GM23338 (cell line): ENCODE results near the gene ALCAM. TPM values are rescaled to one million over a fixed set of nuclear protein-coding genes. Genes with fewer than 3 reads are reported as not detected.

ENCODE experiments used
- ATAC-seq: fragments of 200-7000 bp; cut with Tn5 transposase; 3 replicates; pipeline ENCODE4 v1.9.1; 2020
- DNase-seq: peaks from one replicate; pipeline ENCODE4 v3.0.0-alpha.2; 2015; ENCODE audit warnings: low spot score
- H2AFZ ChIP-seq: fragments of 200-600 bp; sonication (generic); 2 replicates; pipeline ENCODE4 v1.8.0; 2016; ENCODE audit warnings: antibody characterized with exemption, mild to moderate bottlenecking, moderate library complexity
- H3F3A ChIP-seq: fragments of 200-600 bp; sonication (generic); replicated peaks from 2 replicates; pipeline ENCODE4 v1.8.0; 2017; ENCODE audit warnings: antibody characterized with exemption, mixed run types, low read depth
- H3K27ac ChIP-seq: fragments of 200-600 bp; sonication (generic); 2 replicates; pipeline ENCODE4 v1.6.1; 2016; ENCODE audit warnings: low read depth
- H3K27me3 ChIP-seq: fragments of 200-600 bp; sonication (generic); 2 replicates; pipeline ENCODE4 v1.8.0; 2016; ENCODE audit warnings: mild to moderate bottlenecking, mixed run types, moderate library complexity; ENCODE audit not compliant: insufficient read depth
- H3K36me3 ChIP-seq: fragments of 200-600 bp; sonication (generic); 2 replicates; pipeline ENCODE4 v1.8.0; 2016; ENCODE audit warnings: mild to moderate bottlenecking; ENCODE audit not compliant: insufficient read depth
- H3K4me1 ChIP-seq: fragments of 200-600 bp; sonication (generic); 2 replicates; pipeline ENCODE4 v1.8.0; 2016; ENCODE audit warnings: mild to moderate bottlenecking, moderate library complexity; ENCODE audit not compliant: insufficient read depth
- H3K4me2 ChIP-seq: fragments of 200-600 bp; sonication (generic); 2 replicates; pipeline ENCODE4 v1.7.1; 2017; ENCODE audit warnings: mixed run types
- H3K4me3 ChIP-seq: fragments of 200-600 bp; sonication (generic); 2 replicates; pipeline ENCODE4 v1.6.1; 2016; ENCODE audit warnings: mixed run types
- H3K79me2 ChIP-seq: fragments of 200-600 bp; sonication (generic); replicated peaks from 2 replicates; pipeline ENCODE4 v1.8.0; 2017; ENCODE audit warnings: mild to moderate bottlenecking; ENCODE audit not compliant: insufficient read depth
- H3K9me2 ChIP-seq: fragments of 200-600 bp; sonication (generic); 2 replicates; pipeline ENCODE4 v1.8.0; 2017; ENCODE audit not compliant: insufficient read depth
- H4K20me1 ChIP-seq: fragments of 200-600 bp; sonication (generic); replicated peaks from 2 replicates; pipeline ENCODE4 v1.8.0; 2017; ENCODE audit warnings: mild to moderate bottlenecking; ENCODE audit not compliant: insufficient read depth
- H3K27ac Mint-ChIP-seq: 2 replicates; pipeline ENCODE4 v1.8.0; 2020; ENCODE audit warnings: inconsistent platforms, mild to moderate bottlenecking, moderate library complexity, mixed read lengths
- H3K27me3 Mint-ChIP-seq: 3 replicates; pipeline ENCODE4 v1.8.0; 2022; ENCODE audit warnings: low read depth, mild to moderate bottlenecking, moderate library complexity, mixed read lengths, inconsistent platforms; ENCODE audit not compliant: insufficient read depth, poor library complexity
- H3K36me3 Mint-ChIP-seq: 3 replicates; pipeline ENCODE4 v1.8.0; 2021; ENCODE audit warnings: low read depth, mild to moderate bottlenecking, inconsistent platforms, moderate library complexity, mixed read lengths
- H3K4me1 Mint-ChIP-seq: 3 replicates; pipeline ENCODE4 v1.8.0; 2020; ENCODE audit warnings: mild to moderate bottlenecking, inconsistent platforms, mixed read lengths
- H3K4me3 Mint-ChIP-seq: 3 replicates; pipeline ENCODE4 v1.8.0; 2021; ENCODE audit warnings: moderate library complexity, mild to moderate bottlenecking, inconsistent platforms, mixed read lengths
- H3K9me3 Mint-ChIP-seq: 3 replicates; pipeline ENCODE4 v1.8.0; 2020; ENCODE audit warnings: moderate library complexity, mild to moderate bottlenecking, inconsistent platforms, mixed read lengths
- CREB1 ChIP-seq: fragments of 250-450 bp; sonication (Bioruptor Pico); IDR thresholded peaks from 2 replicates; pipeline ENCODE4 v1.5.0; 2020; ENCODE audit warnings: low read depth, mild to moderate bottlenecking, moderate library complexity
- EZH2phosphoT487 ChIP-seq: fragments of 200-600 bp; sonication (generic); IDR thresholded peaks from one replicate; pipeline ENCODE4 v1.8.1; 2018; ENCODE audit warnings: antibody characterized with exemption; ENCODE audit not compliant: unreplicated experiment
- JUNB ChIP-seq: IDR thresholded peaks from one replicate; pipeline ENCODE4 v1.6.1; 2016; ENCODE audit warnings: antibody characterized with exemption; ENCODE audit not compliant: unreplicated experiment
- STAT1 ChIP-seq: IDR thresholded peaks from one replicate; pipeline ENCODE4 v1.6.1; 2016; ENCODE audit warnings: antibody characterized with exemption; ENCODE audit not compliant: unreplicated experiment
- ZNF114 ChIP-seq: fragments of 250-450 bp; sonication (Bioruptor Pico); IDR thresholded peaks from 2 replicates; pipeline ENCODE4 v1.5.0; 2020; ENCODE audit warnings: mild to moderate bottlenecking, moderate library complexity
- ZNF331 ChIP-seq: fragments of 250-450 bp; sonication (Bioruptor Pico); IDR thresholded peaks from 2 replicates; pipeline ENCODE4 v1.5.0; 2020; ENCODE audit warnings: low read depth, mild to moderate bottlenecking, moderate library complexity
- polyA plus RNA-seq: library from polyadenylated mRNA; unstranded; fragments of >200 nt; fragmentation: Nextera tagmentation; extraction: Ambion mirVana; gene quantifications from 2 replicates; pipeline ENCODE4 v1.2.1, GENCODE V29; 2016
- total RNA-seq: library from RNA; depleted of rRNA; stranded (reverse); fragments of >200 nt; shearing (Covaris generic); gene quantifications from 2 replicates; pipeline ENCODE4 v1.2.3, GENCODE V29; 2014
- TF ChIP-seq, protein P1 (sequence below): IDR thresholded peaks from 2 replicates; pipeline ENCODE4 v1.6.1; 2016; ENCODE audit warnings: antibody characterized with exemption
- TF ChIP-seq, protein P2 (sequence below): fragments of 250-450 bp; sonication (Bioruptor Pico); IDR thresholded peaks from 2 replicates; pipeline ENCODE4 v1.5.0; 2020; ENCODE audit warnings: mild to moderate bottlenecking, moderate library complexity
- TF ChIP-seq, protein P3 (sequence below): IDR thresholded peaks from one replicate; pipeline ENCODE4 v1.6.1; 2018; ENCODE audit warnings: antibody characterized with exemption; ENCODE audit not compliant: unreplicated experiment
- TF ChIP-seq, protein P4 (sequence below), 2 experiments: fragments of 200-600 bp in 1 of 2; sonication (generic) in 1 of 2; conservative IDR thresholded peaks; 2 replicates each; pipeline versions ENCODE4 v1.5.1 to v1.6.1; 2016 to 2017; ENCODE audit warnings: antibody characterized with exemption in 2 of 2, low read depth in 2 of 2, mild to moderate bottlenecking in 2 of 2, moderate library complexity in 1 of 2

ALCAM gene
- total and polyA plus RNA-seq, 2 experiments from 2014 or later, result 11.3 to 36.0 TPM

DNA sequence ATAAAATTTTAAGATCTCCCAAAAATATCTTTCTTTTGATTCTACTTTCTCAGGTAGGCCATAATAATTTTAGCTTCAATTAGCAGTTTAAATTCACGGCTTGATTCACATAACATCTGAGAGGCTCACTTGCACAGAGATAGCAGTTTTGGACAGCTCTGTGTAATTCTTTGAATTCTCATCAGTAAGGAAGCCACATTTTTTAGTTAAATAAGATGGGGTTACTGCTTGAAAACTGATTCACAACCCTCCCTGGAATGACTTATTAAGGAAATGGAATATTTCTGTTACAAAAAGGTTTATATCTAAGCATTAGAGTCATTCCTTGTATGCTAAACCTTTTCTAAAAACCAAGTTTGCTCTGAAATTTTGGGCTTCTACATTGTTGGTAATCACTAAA, 212.7 kb downstream of the ALCAM start (continued):
- TF ChIP-seq, protein P1, sequence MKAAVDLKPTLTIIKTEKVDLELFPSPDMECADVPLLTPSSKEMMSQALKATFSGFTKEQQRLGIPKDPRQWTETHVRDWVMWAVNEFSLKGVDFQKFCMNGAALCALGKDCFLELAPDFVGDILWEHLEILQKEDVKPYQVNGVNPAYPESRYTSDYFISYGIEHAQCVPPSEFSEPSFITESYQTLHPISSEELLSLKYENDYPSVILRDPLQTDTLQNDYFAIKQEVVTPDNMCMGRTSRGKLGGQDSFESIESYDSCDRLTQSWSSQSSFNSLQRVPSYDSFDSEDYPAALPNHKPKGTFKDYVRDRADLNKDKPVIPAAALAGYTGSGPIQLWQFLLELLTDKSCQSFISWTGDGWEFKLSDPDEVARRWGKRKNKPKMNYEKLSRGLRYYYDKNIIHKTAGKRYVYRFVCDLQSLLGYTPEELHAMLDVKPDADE, result no peak
- TF ChIP-seq EZH2phosphoT487, result no peak

GRCh38 chr3:105580296-105580965, 213.7 kb downstream of the ALCAM start:
- no peak overlapping the region for H3K4me2 ChIP-seq
- Mint-ChIP-seq H3K4me3 (no peak overlapping the region), H3K9me3 (peaks cover 6% of the 10 kb centered on the region; the same call in 1 of the 3 replicates), H3K4me1 (no peaks in the 10 kb centered on the region), H3K27ac (no peak overlapping the region), H3K36me3 (peaks cover 10% of the 10 kb centered on the region; the same call in 2 of the 3 replicates), H3K27me3 (peaks cover 2% of the 10 kb centered on the region)
- no peak overlapping the region for H3K4me3 ChIP-seq
- peaks cover 4% of the 10 kb centered on the region; the same call in 1 of the 2 replicates for H3K9me2 ChIP-seq
- no peak for DNase-seq
- H2AFZ ChIP-seq, result no peak overlapping the region
- no peaks in the 10 kb centered on the region for H3K79me2 ChIP-seq
- H4K20me1 ChIP-seq, result no peaks in the 10 kb centered on the region
- H3F3A ChIP-seq, result no peaks in the 10 kb centered on the region
- no peaks in the 10 kb centered on the region for H3K27me3 ChIP-seq
- H3K36me3 ChIP-seq, result no peaks in the 10 kb centered on the region
- ATAC-seq, result no peak
- no peak overlapping the region for H3K27ac ChIP-seq
- H3K4me1 ChIP-seq, result no peaks in the 10 kb centered on the region
- TF ChIP-seq CREB1 (CRISPR knock-in tag) (no peak), ZNF114 (no peak), EZH2phosphoT487 (no peak), JUNB (no peak), STAT1 (no peak), ZNF331 (no peak)
- TF ChIP-seq, protein P2, sequence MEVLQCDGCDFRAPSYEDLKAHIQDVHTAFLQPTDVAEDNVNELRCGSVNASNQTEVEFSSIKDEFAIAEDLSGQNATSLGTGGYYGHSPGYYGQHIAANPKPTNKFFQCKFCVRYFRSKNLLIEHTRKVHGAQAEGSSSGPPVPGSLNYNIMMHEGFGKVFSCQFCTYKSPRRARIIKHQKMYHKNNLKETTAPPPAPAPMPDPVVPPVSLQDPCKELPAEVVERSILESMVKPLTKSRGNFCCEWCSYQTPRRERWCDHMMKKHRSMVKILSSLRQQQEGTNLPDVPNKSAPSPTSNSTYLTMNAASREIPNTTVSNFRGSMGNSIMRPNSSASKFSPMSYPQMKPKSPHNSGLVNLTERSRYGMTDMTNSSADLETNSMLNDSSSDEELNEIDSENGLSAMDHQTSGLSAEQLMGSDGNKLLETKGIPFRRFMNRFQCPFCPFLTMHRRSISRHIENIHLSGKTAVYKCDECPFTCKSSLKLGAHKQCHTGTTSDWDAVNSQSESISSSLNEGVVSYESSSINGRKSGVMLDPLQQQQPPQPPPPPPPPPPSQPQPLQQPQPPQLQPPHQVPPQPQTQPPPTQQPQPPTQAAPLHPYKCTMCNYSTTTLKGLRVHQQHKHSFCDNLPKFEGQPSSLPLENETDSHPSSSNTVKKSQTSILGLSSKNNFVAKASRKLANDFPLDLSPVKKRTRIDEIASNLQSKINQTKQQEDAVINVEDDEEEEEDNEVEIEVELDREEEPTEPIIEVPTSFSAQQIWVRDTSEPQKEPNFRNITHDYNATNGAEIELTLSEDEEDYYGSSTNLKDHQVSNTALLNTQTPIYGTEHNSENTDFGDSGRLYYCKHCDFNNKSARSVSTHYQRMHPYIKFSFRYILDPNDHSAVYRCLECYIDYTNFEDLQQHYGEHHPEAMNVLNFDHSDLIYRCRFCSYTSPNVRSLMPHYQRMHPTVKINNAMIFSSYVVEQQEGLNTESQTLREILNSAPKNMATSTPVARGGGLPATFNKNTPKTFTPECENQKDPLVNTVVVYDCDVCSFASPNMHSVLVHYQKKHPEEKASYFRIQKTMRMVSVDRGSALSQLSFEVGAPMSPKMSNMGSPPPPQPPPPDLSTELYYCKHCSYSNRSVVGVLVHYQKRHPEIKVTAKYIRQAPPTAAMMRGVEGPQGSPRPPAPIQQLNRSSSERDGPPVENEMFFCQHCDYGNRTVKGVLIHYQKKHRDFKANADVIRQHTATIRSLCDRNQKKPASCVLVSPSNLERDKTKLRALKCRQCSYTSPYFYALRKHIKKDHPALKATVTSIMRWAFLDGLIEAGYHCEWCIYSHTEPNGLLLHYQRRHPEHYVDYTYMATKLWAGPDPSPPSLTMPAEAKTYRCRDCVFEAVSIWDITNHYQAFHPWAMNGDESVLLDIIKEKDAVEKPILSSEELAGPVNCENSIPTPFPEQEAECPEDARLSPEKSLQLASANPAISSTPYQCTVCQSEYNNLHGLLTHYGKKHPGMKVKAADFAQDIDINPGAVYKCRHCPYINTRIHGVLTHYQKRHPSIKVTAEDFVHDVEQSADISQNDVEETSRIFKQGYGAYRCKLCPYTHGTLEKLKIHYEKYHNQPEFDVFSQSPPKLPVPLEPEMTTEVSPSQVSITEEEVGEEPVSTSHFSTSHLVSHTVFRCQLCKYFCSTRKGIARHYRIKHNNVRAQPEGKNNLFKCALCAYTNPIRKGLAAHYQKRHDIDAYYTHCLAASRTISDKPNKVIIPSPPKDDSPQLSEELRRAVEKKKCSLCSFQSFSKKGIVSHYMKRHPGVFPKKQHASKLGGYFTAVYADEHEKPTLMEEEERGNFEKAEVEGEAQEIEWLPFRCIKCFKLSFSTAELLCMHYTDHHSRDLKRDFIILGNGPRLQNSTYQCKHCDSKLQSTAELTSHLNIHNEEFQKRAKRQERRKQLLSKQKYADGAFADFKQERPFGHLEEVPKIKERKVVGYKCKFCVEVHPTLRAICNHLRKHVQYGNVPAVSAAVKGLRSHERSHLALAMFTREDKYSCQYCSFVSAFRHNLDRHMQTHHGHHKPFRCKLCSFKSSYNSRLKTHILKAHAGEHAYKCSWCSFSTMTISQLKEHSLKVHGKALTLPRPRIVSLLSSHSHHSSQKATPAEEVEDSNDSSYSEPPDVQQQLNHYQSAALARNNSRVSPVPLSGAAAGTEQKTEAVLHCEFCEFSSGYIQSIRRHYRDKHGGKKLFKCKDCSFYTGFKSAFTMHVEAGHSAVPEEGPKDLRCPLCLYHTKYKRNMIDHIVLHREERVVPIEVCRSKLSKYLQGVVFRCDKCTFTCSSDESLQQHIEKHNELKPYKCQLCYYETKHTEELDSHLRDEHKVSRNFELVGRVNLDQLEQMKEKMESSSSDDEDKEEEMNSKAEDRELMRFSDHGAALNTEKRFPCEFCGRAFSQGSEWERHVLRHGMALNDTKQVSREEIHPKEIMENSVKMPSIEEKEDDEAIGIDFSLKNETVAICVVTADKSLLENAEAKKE, result no peak
- TF ChIP-seq, protein P3, sequence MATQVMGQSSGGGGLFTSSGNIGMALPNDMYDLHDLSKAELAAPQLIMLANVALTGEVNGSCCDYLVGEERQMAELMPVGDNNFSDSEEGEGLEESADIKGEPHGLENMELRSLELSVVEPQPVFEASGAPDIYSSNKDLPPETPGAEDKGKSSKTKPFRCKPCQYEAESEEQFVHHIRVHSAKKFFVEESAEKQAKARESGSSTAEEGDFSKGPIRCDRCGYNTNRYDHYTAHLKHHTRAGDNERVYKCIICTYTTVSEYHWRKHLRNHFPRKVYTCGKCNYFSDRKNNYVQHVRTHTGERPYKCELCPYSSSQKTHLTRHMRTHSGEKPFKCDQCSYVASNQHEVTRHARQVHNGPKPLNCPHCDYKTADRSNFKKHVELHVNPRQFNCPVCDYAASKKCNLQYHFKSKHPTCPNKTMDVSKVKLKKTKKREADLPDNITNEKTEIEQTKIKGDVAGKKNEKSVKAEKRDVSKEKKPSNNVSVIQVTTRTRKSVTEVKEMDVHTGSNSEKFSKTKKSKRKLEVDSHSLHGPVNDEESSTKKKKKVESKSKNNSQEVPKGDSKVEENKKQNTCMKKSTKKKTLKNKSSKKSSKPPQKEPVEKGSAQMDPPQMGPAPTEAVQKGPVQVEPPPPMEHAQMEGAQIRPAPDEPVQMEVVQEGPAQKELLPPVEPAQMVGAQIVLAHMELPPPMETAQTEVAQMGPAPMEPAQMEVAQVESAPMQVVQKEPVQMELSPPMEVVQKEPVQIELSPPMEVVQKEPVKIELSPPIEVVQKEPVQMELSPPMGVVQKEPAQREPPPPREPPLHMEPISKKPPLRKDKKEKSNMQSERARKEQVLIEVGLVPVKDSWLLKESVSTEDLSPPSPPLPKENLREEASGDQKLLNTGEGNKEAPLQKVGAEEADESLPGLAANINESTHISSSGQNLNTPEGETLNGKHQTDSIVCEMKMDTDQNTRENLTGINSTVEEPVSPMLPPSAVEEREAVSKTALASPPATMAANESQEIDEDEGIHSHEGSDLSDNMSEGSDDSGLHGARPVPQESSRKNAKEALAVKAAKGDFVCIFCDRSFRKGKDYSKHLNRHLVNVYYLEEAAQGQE, result no peak
- TF ChIP-seq, protein P1, result no peak
- TF ChIP-seq, protein P4, sequence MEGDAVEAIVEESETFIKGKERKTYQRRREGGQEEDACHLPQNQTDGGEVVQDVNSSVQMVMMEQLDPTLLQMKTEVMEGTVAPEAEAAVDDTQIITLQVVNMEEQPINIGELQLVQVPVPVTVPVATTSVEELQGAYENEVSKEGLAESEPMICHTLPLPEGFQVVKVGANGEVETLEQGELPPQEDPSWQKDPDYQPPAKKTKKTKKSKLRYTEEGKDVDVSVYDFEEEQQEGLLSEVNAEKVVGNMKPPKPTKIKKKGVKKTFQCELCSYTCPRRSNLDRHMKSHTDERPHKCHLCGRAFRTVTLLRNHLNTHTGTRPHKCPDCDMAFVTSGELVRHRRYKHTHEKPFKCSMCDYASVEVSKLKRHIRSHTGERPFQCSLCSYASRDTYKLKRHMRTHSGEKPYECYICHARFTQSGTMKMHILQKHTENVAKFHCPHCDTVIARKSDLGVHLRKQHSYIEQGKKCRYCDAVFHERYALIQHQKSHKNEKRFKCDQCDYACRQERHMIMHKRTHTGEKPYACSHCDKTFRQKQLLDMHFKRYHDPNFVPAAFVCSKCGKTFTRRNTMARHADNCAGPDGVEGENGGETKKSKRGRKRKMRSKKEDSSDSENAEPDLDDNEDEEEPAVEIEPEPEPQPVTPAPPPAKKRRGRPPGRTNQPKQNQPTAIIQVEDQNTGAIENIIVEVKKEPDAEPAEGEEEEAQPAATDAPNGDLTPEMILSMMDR (conservative IDR thresholded peaks at IDR 0.05; ENCODE audit: low read depth in 2 of 2), result no peak
